Liver (tissue), 9 donors: ENCODE results near the gene SPAG16. TPM values are rescaled to one million over a fixed set of nuclear protein-coding genes. Genes with fewer than 3 reads are reported as not detected.
"Not testable (repeated sequence)": the region's sequence is repeated elsewhere in the genome, so short reads cannot be mapped to it uniquely, and the experiment has no call there.

Experiments used
- DNase-seq: peaks from one replicate; pipeline ENCODE4 v3.0.0-alpha.2; 2017; ENCODE audit warnings: low spot score
- H3K27ac ChIP-seq, 2 donors: one replicate each; pipeline ENCODE4 v1.7.0; 2013; ENCODE audit warnings: inconsistent platforms in 2 of 2, low read length in 2 of 2, control low read depth in 1 of 2, low read depth in 1 of 2, mild to moderate bottlenecking in 1 of 2
- H3K27me3 ChIP-seq, 4 donors: one replicate each; pipeline versions ENCODE4 v1.6.1 to v1.7.0; 2013; ENCODE audit warnings: low read length in 3 of 4, inconsistent platforms in 1 of 4, mild to moderate bottlenecking in 1 of 4, moderate library complexity in 1 of 4; ENCODE audit not compliant: control insufficient read depth in 4 of 4, insufficient read depth in 4 of 4
- H3K36me3 ChIP-seq, 4 donors: one replicate each; pipeline versions ENCODE4 v1.6.1 to v1.7.0; 2013; ENCODE audit warnings: low read length in 3 of 4, mild to moderate bottlenecking in 3 of 4, low read depth in 1 of 4, moderate library complexity in 1 of 4; ENCODE audit not compliant: control insufficient read depth in 4 of 4, insufficient read depth in 3 of 4
- H3K4me1 ChIP-seq, 4 donors: one replicate each; pipeline versions ENCODE4 v1.6.1 to v1.7.0; 2013; ENCODE audit warnings: low read length in 3 of 4, mild to moderate bottlenecking in 3 of 4, moderate library complexity in 1 of 4; ENCODE audit not compliant: control insufficient read depth in 4 of 4, insufficient read depth in 4 of 4
- H3K4me3 ChIP-seq, 3 donors: one replicate each; pipeline versions ENCODE4 v1.6.1 to v1.7.0; 2013; ENCODE audit warnings: low read length in 3 of 3, control low read depth in 1 of 3, low read depth in 1 of 3, mild to moderate bottlenecking in 1 of 3
- H3K9ac ChIP-seq, 2 donors: one replicate each; pipeline ENCODE4 v1.7.0; 2013; ENCODE audit warnings: low read length in 2 of 2, mild to moderate bottlenecking in 2 of 2, moderate library complexity in 2 of 2, control low read depth in 1 of 2, low read depth in 1 of 2
- H3K9me3 ChIP-seq, 4 donors: one replicate each; pipeline versions ENCODE4 v1.6.1 to v1.7.0; 2013; ENCODE audit warnings: low read length in 3 of 4; ENCODE audit not compliant: control insufficient read depth in 4 of 4
- CTCF ChIP-seq: fragments of 150-350 bp; IDR thresholded peaks from 2 replicates; pipeline ENCODE4 v1.5.1; 2017; ENCODE audit warnings: improper control_type of control experiment, low read depth, low read length; ENCODE audit not compliant: missing input control
- EGR1 ChIP-seq, 2 donors: IDR thresholded peaks; 2 replicates each; pipeline ENCODE4 v1.6.1; 2016 to 2018; ENCODE audit warnings: antibody characterized with exemption in 2 of 2, low read depth in 2 of 2
- FOXA1 ChIP-seq: IDR thresholded peaks from 2 replicates; pipeline ENCODE4 v1.6.1; 2016; ENCODE audit warnings: antibody characterized with exemption
- FOXA2 ChIP-seq: IDR thresholded peaks from 2 replicates; pipeline ENCODE4 v1.6.1; 2016; ENCODE audit warnings: antibody characterized with exemption
- GABPA ChIP-seq, 2 donors: IDR thresholded peaks in 1 of 2; conservative IDR thresholded peaks in 1 of 2; 2 replicates each; pipeline ENCODE4 v1.6.1; 2016; ENCODE audit warnings: antibody characterized with exemption in 2 of 2, mild to moderate bottlenecking in 1 of 2, moderate library complexity in 1 of 2
- HNF4A ChIP-seq, 2 donors: conservative IDR thresholded peaks; 2 replicates each; pipeline ENCODE4 v1.6.1; 2016; ENCODE audit warnings: antibody characterized with exemption in 2 of 2, mild to moderate bottlenecking in 2 of 2
- HNF4G ChIP-seq: IDR thresholded peaks from 2 replicates; pipeline ENCODE4 v1.6.1; 2016; ENCODE audit warnings: antibody characterized with exemption
- JUND ChIP-seq, 2 donors: IDR thresholded peaks; 2 replicates each; pipeline ENCODE4 v1.6.1; 2016; ENCODE audit warnings: antibody characterized with exemption in 2 of 2
- MAX ChIP-seq: IDR thresholded peaks from 2 replicates; pipeline ENCODE4 v1.6.1; 2016; ENCODE audit warnings: antibody characterized with exemption
- NR2F2 ChIP-seq: IDR thresholded peaks from 2 replicates; pipeline ENCODE4 v1.6.1; 2016; ENCODE audit warnings: antibody characterized with exemption
- RAD21 ChIP-seq, 2 donors: IDR thresholded peaks; 2 replicates each; pipeline ENCODE4 v1.6.1; 2016; ENCODE audit warnings: antibody characterized with exemption in 2 of 2, mild to moderate bottlenecking in 2 of 2
- REST ChIP-seq: IDR thresholded peaks from 2 replicates; pipeline ENCODE4 v1.6.1; 2016; ENCODE audit warnings: antibody characterized with exemption, mild to moderate bottlenecking
- RXRA ChIP-seq, 2 donors: IDR thresholded peaks; 2 replicates each; pipeline ENCODE4 v1.6.1; 2017 to 2018; ENCODE audit warnings: antibody characterized with exemption in 2 of 2, mild to moderate bottlenecking in 1 of 2
- SP1 ChIP-seq: IDR thresholded peaks from 2 replicates; pipeline ENCODE4 v1.6.1; 2018; ENCODE audit warnings: antibody characterized with exemption, mild to moderate bottlenecking
- TAF1 ChIP-seq: conservative IDR thresholded peaks from 2 replicates; pipeline ENCODE4 v1.6.1; 2016; ENCODE audit warnings: antibody characterized with exemption, mild to moderate bottlenecking
- WGBS: extraction: QIAGEN DNeasy Blood & Tissue Kit; methylation state at CpG from one replicate; pipeline ENCODE4 v1.1.7; 2013; 5-methylcytosine and 5-hydroxymethylcytosine counted together
- polyA plus RNA-seq, 2 donors: library from polyadenylated mRNA; stranded (reverse) in 1 of 2; unstranded in 1 of 2; fragments of 200-250 nt in 1 of 2; fragments of >200 nt in 1 of 2; fragmentation: Nextera tagmentation in 1 of 2; extraction: Ambion mirVana in 1 of 2; gene quantifications; one replicate each; pipeline versions ENCODE4 v1.2.1 to v1.2.3, GENCODE V29; 2013 to 2015
- total RNA-seq, 2 donors: library from RNA; depleted of rRNA; stranded (reverse); fragments of >200 nt; gene quantifications; one replicate each; pipeline ENCODE4 v1.2.3, GENCODE V29; 2014
- TF ChIP-seq, protein P1 (sequence below): IDR thresholded peaks from 2 replicates; pipeline ENCODE4 v1.6.1; 2016; ENCODE audit warnings: antibody characterized with exemption
- TF ChIP-seq, protein P2 (sequence below): IDR thresholded peaks from 2 replicates; pipeline ENCODE4 v1.6.1; 2016; ENCODE audit warnings: antibody characterized with exemption
- donor health status: healthy.
- donor health status: healthy.
- donor health status: healthy.
- donor health status: healthy.
- donor health status: healthy.

Gene SPAG16
- total and polyA plus RNA-seq, 4 donors, result 6.4 to 12.7 (median 11.4) TPM

- H3K4me3 ChIP-seq, result no peak overlapping the region
- no peak for TF ChIP-seq SP1
- no peak for TF ChIP-seq REST
- TF ChIP-seq FOXA2, result no peak
- no peak for TF ChIP-seq FOXA1
- TF ChIP-seq, protein P1, sequence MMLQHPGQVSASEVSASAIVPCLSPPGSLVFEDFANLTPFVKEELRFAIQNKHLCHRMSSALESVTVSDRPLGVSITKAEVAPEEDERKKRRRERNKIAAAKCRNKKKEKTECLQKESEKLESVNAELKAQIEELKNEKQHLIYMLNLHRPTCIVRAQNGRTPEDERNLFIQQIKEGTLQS, result no peak
- TF ChIP-seq GABPA (IDR thresholded peaks at IDR 0.05 in 1 of 2, conservative IDR thresholded peaks at IDR 0.05 in 1 of 2), result no peak
- TF ChIP-seq HNF4A (conservative IDR thresholded peaks at IDR 0.05), result no peak
- TF ChIP-seq HNF4G, result no peak
- no peak for TF ChIP-seq RXRA (IDR thresholded peaks at IDR 0.05)
- no peak for TF ChIP-seq JUND (IDR thresholded peaks at IDR 0.05)
- no peak for TF ChIP-seq EGR1 (IDR thresholded peaks at IDR 0.05; ENCODE audit: low read depth in 2 of 2)
- no peak for TF ChIP-seq NR2F2
- TF ChIP-seq TAF1, result no peak
- no peak for TF ChIP-seq CTCF
- TF ChIP-seq, protein P2, sequence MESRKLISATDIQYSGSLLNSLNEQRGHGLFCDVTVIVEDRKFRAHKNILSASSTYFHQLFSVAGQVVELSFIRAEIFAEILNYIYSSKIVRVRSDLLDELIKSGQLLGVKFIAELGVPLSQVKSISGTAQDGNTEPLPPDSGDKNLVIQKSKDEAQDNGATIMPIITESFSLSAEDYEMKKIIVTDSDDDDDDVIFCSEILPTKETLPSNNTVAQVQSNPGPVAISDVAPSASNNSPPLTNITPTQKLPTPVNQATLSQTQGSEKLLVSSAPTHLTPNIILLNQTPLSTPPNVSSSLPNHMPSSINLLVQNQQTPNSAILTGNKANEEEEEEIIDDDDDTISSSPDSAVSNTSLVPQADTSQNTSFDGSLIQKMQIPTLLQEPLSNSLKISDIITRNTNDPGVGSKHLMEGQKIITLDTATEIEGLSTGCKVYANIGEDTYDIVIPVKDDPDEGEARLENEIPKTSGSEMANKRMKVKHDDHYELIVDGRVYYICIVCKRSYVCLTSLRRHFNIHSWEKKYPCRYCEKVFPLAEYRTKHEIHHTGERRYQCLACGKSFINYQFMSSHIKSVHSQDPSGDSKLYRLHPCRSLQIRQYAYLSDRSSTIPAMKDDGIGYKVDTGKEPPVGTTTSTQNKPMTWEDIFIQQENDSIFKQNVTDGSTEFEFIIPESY, result no peak
- TF ChIP-seq MAX, result no peak
- no peak for TF ChIP-seq RAD21 (IDR thresholded peaks at IDR 0.05)
- WGBS, result 72% methylated on average over 1 of the region's 1 CpG
Observed at GRCh38 chr2:213995400-213996105, 711.3 kb downstream of the SPAG16 start.

GRCh38 chr2:213998976-213999375, 714.7 kb downstream of the SPAG16 start:
- not testable (repeated sequence) for H3K9me3 ChIP-seq, H3K4me3 ChIP-seq, DNase-seq, H3K4me1 ChIP-seq, H3K27me3 ChIP-seq, H3K36me3 ChIP-seq, H3K27ac ChIP-seq, H3K9ac ChIP-seq
- 52% methylated on average over 3 of the region's 3 CpGs for WGBS

More at GRCh38 chr2:213995400-213996105, 711.3 kb downstream of the SPAG16 start:
- no peaks in the 10 kb centered on the region for H3K36me3 ChIP-seq
- DNase-seq, result no peak
- no peaks in the 10 kb centered on the region for H3K27me3 ChIP-seq
- H3K4me1 ChIP-seq, result no peaks in the 10 kb centered on the region
- no peak overlapping the region for H3K9ac ChIP-seq
- H3K27ac ChIP-seq, result no peak overlapping the region
- H3K9me3 ChIP-seq, result no peaks in the 10 kb centered on the region
